ENCODE results near the gene CCDC169. TPM values are rescaled to one million over a fixed set of nuclear protein-coding genes. Genes with fewer than 3 reads are reported as not detected.

CCDC169 gene
- total and polyA plus RNA-seq, 2 of the 13 experiments (the other 11 are each of a cell fraction or from before 2014, with no cell fraction given) = 0.25 to 0.33 TPM

- Histone ChIP-seq H4K20me1 (ENCODE audit: insufficient read depth, low read length) (no peaks in the 10 kb centered on the region), H3K4me1 (ENCODE audit: insufficient read depth, low read length) (no peaks in the 10 kb centered on the region), H3K4me3 (replicated peaks in 1 of 3; ENCODE audit: insufficient read depth in 1 of 3, low read depth in 2 of 3, low read length in 3 of 3) (no peak overlapping the region), H3K36me3 (replicated peaks in 1 of 2; ENCODE audit: control insufficient read depth in 1 of 2, insufficient read depth in 2 of 2, low read length in 2 of 2) (no peaks in the 10 kb centered on the region), H3K4me2 (ENCODE audit: low read depth, low read length) (no peak overlapping the region), H3K27ac (ENCODE audit: extremely low read length, insufficient read depth, low read length) (no peak overlapping the region), H3K79me2 (ENCODE audit: insufficient read depth, low read length) (no peaks in the 10 kb centered on the region), H2AFZ (ENCODE audit: low read length) (no peak overlapping the region), H3K27me3 (ENCODE audit: control insufficient read depth in 1 of 2, insufficient read depth in 2 of 2, low read length in 2 of 2) (no peaks in the 10 kb centered on the region), H3K9me3 (ENCODE audit: low read length) (no peaks in the 10 kb centered on the region), H3K9ac (ENCODE audit: insufficient read depth, low read depth, low read length) (no peak overlapping the region)
- no peak for ATAC-seq
- TF ChIP-seq ZSCAN5A (CRISPR knock-in tag; IDR thresholded peaks at IDR 0.05; ENCODE audit: borderline replicate concordance) (no peak), ZNF503 (CRISPR knock-in tag; IDR thresholded peaks at IDR 0.05) (no peak), PREB (CRISPR knock-in tag; IDR thresholded peaks at IDR 0.05) (no peak), KDM1A (CRISPR knock-in tag; IDR thresholded peaks at IDR 0.05) (no peak), SSRP1 (CRISPR knock-in tag; IDR thresholded peaks at IDR 0.05) (no peak), ZNF124 (CRISPR knock-in tag; IDR thresholded peaks at IDR 0.05) (no peak), SOX6 (IDR thresholded peaks at IDR 0.05) (no peak), SOX6 (CRISPR knock-in tag; IDR thresholded peaks at IDR 0.05) (no peak), SETDB1 (CRISPR knock-in tag; IDR thresholded peaks at IDR 0.05; ENCODE audit: borderline replicate concordance) (no peak), ZNF441 (CRISPR knock-in tag; IDR thresholded peaks at IDR 0.05; ENCODE audit: borderline replicate concordance) (no peak), ZBTB10 (CRISPR knock-in tag; IDR thresholded peaks at IDR 0.05; ENCODE audit: borderline replicate concordance) (no peak)
- TF ChIP-seq, protein P1, sequence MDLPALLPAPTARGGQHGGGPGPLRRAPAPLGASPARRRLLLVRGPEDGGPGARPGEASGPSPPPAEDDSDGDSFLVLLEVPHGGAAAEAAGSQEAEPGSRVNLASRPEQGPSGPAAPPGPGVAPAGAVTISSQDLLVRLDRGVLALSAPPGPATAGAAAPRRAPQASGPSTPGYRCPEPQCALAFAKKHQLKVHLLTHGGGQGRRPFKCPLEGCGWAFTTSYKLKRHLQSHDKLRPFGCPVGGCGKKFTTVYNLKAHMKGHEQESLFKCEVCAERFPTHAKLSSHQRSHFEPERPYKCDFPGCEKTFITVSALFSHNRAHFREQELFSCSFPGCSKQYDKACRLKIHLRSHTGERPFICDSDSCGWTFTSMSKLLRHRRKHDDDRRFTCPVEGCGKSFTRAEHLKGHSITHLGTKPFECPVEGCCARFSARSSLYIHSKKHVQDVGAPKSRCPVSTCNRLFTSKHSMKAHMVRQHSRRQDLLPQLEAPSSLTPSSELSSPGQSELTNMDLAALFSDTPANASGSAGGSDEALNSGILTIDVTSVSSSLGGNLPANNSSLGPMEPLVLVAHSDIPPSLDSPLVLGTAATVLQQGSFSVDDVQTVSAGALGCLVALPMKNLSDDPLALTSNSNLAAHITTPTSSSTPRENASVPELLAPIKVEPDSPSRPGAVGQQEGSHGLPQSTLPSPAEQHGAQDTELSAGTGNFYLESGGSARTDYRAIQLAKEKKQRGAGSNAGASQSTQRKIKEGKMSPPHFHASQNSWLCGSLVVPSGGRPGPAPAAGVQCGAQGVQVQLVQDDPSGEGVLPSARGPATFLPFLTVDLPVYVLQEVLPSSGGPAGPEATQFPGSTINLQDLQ (CRISPR knock-in tag; IDR thresholded peaks at IDR 0.05) = no peak
- ChIA-PET POLR2A (no interaction called here), CTCF (ENCODE audit: low intra/inter-chr PET ratio, low total read pairs) (no interaction called here)
- in situ Hi-C loops (cut with HindIII; ENCODE audit: extremely low pct_ligation_motif_present, low pct_unique_long_range_greater_than_20kb) = no loop called here
- DNase-seq (ENCODE audit: low spot score) = no peak
- no TSS peak for BruUV-seq (replicated peaks)
- FAIRE-seq = no peak
- intact Hi-C loops (cut with micrococcal nuclease; ENCODE audit: unreplicated experiment) = no loop called here
- WGBS (ENCODE audit: low lambda C conversion rate) = 34% methylated on average over 7 of the region's 8 CpGs
These were observed 38.8 kb downstream of the CCDC169 start for GRCh38 chr13:36258831-36259230.
